ENCODE data around the gene UBE2K.

Gene UBE2K

DNA sequence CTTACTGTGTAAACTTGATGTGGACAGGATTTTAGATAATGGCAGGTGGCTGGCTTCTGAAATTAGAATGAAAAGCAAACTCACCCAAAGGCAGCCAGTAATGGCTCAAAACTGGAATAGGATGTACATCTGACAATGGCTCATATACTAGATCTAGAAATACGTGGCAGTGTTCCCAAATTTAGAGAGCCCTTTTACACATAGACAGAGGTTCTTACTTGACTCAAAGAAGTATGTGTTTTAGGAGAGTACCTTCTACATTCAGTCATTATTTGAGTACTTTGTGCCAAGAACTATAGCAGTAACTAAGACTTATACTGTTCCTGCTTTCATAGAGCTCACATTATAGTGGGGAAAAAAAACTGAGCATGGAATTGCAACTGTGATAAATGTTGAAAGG, 48.0 kb downstream of the UBE2K start:
- no peaks in the 10 kb centered on the region for H3K27me3 ChIP-seq
- H3K4me3 ChIP-seq (ENCODE audit: low read depth in 1 of 2, low read length in 1 of 2): no peak overlapping the region
- no peaks in the 10 kb centered on the region for H3K9me3 ChIP-seq
- H3K36me3 ChIP-seq: peaks cover 25% of the 10 kb centered on the region
- TF ChIP-seq, protein P1, sequence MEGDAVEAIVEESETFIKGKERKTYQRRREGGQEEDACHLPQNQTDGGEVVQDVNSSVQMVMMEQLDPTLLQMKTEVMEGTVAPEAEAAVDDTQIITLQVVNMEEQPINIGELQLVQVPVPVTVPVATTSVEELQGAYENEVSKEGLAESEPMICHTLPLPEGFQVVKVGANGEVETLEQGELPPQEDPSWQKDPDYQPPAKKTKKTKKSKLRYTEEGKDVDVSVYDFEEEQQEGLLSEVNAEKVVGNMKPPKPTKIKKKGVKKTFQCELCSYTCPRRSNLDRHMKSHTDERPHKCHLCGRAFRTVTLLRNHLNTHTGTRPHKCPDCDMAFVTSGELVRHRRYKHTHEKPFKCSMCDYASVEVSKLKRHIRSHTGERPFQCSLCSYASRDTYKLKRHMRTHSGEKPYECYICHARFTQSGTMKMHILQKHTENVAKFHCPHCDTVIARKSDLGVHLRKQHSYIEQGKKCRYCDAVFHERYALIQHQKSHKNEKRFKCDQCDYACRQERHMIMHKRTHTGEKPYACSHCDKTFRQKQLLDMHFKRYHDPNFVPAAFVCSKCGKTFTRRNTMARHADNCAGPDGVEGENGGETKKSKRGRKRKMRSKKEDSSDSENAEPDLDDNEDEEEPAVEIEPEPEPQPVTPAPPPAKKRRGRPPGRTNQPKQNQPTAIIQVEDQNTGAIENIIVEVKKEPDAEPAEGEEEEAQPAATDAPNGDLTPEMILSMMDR (IDR thresholded peaks at IDR 0.05): no peak
- H3K27ac ChIP-seq: no peak overlapping the region
- no peaks in the 10 kb centered on the region for H3K4me1 ChIP-seq (ENCODE audit: control insufficient read depth in 1 of 2, insufficient read depth in 1 of 2, low read depth in 1 of 2, low read length in 1 of 2)

DNA sequence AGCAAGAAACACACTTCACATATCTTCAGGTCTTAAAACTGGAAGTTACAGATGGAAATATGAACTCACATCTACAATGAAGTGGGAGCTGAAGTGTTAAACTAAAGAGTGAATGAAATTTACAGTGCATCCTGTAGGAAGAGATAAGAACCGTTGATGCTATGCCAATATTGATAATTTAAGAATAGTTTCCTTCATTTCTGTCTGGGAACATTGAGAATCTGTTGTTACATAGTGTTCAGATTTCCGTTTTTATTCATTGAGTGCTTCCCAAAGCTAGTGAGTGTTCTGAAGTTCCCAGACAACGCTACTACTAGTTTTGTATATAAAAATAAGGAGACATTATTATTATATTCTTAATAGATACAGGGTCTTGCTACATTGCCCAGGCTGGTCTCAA, 52.3 kb downstream of the UBE2K start:
- Histone ChIP-seq H3K4me3 (ENCODE audit: low read depth in 1 of 2, low read length in 1 of 2) (no peak overlapping the region), H3K4me1 (ENCODE audit: control insufficient read depth in 1 of 2, insufficient read depth in 1 of 2, low read depth in 1 of 2, low read length in 1 of 2) (no peaks in the 10 kb centered on the region), H3K27me3 (no peaks in the 10 kb centered on the region), H3K27ac (no peak overlapping the region), H3K36me3 (peaks cover 38% of the 10 kb centered on the region), H3K9me3 (no peaks in the 10 kb centered on the region)
- TF ChIP-seq, protein P1 (IDR thresholded peaks at IDR 0.05): no peak

DNA sequence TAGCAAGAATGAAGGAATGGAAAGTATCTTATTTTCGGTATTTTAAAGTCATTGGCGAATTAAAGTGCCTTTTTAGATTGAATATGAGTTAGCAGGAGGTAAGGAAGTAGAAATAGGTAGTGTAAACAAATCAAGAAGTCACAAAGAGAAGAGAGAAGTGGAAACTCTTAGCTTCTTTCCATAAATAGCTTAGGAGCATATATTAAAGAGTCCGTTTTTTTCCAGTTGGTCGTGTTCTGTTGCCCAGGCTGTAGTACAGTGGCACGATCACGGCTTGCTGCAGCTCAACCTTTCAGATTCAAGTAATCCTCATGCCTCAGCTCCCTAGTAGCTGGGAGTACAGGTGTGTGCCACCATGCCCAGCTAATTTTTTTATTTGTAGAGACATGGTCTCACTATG, 56.4 kb downstream of the UBE2K start:
- Histone ChIP-seq H3K9me3 (no peaks in the 10 kb centered on the region), H3K4me1 (ENCODE audit: control insufficient read depth in 1 of 2, insufficient read depth in 1 of 2, low read depth in 1 of 2, low read length in 1 of 2) (no peaks in the 10 kb centered on the region), H3K4me3 (ENCODE audit: low read depth in 1 of 2, low read length in 1 of 2) (no peak overlapping the region), H3K27ac (no peak overlapping the region), H3K36me3 (peaks cover 47% of the 10 kb centered on the region), H3K27me3 (no peaks in the 10 kb centered on the region)
- TF ChIP-seq, protein P1 (IDR thresholded peaks at IDR 0.05): no peak

DNA sequence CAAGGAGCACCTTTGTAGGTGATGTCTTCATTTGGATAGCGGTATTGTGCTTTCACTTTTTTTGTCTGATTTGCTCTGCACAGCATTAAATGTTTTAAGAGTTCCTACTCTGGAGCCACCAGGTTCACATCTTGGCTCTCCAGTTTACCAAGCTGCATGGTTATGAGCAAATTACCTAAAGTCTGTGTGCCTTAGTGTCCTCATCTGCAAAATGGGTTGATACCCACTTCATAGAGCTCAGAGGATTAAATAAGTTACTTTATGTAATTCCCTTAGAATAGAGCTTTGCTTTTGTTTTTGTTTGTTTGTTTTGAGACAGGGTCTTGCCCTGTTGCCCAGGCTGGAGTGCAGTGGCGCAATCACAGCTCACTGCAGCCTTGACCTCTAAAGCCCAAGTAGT, 58.2 kb downstream of the UBE2K start:
- TF ChIP-seq, protein P1 (IDR thresholded peaks at IDR 0.05): no peak
- H3K4me1 ChIP-seq (ENCODE audit: control insufficient read depth in 1 of 2, insufficient read depth in 1 of 2, low read depth in 1 of 2, low read length in 1 of 2): no peaks in the 10 kb centered on the region
- H3K36me3 ChIP-seq: peaks cover 49% of the 10 kb centered on the region
- no peak overlapping the region for H3K27ac ChIP-seq
- no peak overlapping the region for H3K4me3 ChIP-seq (ENCODE audit: low read depth in 1 of 2, low read length in 1 of 2)
- no peaks in the 10 kb centered on the region for H3K27me3 ChIP-seq
- H3K9me3 ChIP-seq: no peaks in the 10 kb centered on the region

DNA sequence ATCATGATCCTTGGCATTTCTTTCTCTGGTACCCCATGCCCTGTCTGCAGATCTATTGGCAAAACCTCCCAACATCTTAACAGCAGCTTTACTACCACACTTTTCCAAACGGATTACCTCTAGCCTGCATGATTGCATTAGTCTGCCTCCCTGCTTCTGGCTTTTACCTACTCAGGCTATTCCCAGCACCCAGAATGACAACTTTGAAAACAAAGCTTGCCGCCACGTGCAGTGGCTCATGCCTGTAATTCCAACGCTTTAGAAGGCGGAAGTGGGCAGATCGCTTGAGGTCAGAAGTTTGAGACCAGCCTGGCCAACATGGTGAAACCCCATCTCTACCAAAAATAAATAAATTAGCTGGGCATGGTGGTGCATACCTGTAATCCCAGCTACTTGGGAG, 60.2 kb downstream of the UBE2K start:
- Histone ChIP-seq H3K36me3 (peaks cover 40% of the 10 kb centered on the region), H3K9me3 (no peaks in the 10 kb centered on the region), H3K27me3 (no peaks in the 10 kb centered on the region), H3K4me1 (ENCODE audit: control insufficient read depth in 1 of 2, insufficient read depth in 1 of 2, low read depth in 1 of 2, low read length in 1 of 2) (no peaks in the 10 kb centered on the region), H3K27ac (no peak overlapping the region), H3K4me3 (ENCODE audit: low read depth in 1 of 2, low read length in 1 of 2) (no peak overlapping the region)
- TF ChIP-seq, protein P1 (IDR thresholded peaks at IDR 0.05): no peak

DNA sequence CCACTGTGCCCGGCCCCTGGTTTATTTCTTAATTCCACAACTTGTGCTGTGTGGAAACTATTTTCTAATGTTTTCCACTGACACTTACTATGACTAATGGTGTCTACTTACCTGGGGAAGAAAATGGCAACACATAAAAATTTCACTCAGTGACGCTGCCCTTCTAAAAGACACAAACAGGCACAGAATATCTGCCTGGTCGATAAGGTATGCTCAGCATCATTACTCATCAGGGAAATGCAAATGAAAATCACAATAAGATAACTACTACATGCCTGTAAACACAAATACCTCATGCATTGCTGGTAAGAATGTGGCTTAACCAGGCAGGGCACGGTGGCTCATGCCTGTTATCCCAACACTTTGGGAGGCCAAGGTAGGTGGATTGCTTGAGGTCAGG, 61.6 kb downstream of the UBE2K start:
- TF ChIP-seq, protein P1 (IDR thresholded peaks at IDR 0.05): no peak
- Histone ChIP-seq H3K4me3 (ENCODE audit: low read depth in 1 of 2, low read length in 1 of 2) (no peak overlapping the region), H3K4me1 (ENCODE audit: control insufficient read depth in 1 of 2, insufficient read depth in 1 of 2, low read depth in 1 of 2, low read length in 1 of 2) (no peaks in the 10 kb centered on the region), H3K9me3 (no peaks in the 10 kb centered on the region), H3K27ac (no peak overlapping the region), H3K36me3 (peaks cover 49% of the 10 kb centered on the region), H3K27me3 (no peaks in the 10 kb centered on the region)

All from neutrophil (primary cell).